Middle frontal gyrus (tissue), 1 donor: ENCODE results near the gene XXYLT1.

Experiments used
- DNase-seq: peaks from one replicate; pipeline ENCODE4 v3.0.0-alpha.2; 2015; ENCODE audit warnings: low spot score; ENCODE audit errors: extremely low spot score

Gene XXYLT1

DNA sequence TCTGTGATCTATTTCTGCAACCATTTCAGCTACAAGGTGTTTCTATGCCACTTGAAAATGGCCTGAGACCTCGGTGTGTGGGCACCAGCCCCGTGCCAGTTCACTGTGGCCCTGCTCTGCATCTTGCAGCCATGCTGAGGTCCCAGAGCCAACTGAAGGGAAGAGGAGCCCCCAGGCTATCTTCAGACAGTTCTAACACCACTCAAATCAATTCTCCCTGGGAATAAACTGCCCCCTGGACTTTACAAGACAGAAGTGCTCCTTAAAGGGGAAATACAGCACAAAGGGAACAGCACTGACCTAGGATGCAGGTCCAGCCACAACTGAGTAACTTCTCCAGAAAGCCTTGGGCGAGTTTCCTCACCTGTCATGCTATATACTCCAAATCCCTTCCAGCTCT is 3.9 kb downstream of the XXYLT1 start:
- no peak for DNase-seq

DNA sequence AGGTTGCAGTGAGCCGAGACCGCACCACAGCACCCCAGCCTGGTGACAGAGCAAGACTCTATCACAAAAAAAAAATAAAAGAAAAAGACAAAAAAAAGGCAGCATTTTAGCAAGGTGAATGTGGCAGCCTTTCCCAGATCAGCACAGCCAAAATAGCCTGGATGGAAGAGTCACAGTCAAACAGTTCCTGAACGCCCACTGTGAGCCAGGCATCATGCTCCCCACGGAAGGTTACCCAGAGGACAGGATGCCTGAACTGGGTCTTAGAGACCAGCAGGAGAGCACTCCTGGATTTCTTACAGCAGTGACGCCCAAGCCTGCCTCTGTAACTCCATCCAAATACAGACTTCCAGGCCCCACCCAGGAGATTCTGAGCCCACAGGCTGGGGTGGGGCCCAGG is 4.5 kb downstream of the XXYLT1 start:
- DNase-seq: no peak

DNA sequence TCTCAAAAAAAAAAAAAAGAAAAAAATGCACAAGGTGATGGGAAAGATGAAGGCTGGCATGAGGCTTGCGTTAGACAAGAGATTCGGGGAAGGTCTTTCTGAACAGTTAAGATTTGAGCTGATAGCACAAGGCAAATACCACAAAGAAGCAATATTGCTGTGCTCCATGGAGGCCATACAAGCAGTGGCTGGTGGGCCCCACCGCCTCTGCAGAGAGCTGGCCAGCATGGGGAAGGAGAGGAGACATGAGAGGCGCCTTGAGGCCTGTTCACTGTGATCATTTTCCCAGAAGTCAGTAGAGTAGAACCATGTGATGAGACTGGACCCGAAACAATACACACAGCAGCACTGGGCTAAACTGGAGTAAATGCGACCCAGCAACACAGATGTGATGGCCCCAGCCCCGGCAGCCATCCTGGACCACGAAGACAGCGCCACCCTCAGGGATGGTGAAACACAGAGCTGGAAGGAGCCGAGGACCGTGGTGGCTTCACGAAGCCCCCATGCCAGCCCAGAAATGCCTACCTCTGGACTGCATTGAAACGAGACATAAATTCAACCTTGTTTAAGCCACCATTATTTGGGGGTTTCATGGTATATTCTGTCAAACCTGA is 5.5 kb downstream of the XXYLT1 start:
- DNase-seq: no peak

DNA sequence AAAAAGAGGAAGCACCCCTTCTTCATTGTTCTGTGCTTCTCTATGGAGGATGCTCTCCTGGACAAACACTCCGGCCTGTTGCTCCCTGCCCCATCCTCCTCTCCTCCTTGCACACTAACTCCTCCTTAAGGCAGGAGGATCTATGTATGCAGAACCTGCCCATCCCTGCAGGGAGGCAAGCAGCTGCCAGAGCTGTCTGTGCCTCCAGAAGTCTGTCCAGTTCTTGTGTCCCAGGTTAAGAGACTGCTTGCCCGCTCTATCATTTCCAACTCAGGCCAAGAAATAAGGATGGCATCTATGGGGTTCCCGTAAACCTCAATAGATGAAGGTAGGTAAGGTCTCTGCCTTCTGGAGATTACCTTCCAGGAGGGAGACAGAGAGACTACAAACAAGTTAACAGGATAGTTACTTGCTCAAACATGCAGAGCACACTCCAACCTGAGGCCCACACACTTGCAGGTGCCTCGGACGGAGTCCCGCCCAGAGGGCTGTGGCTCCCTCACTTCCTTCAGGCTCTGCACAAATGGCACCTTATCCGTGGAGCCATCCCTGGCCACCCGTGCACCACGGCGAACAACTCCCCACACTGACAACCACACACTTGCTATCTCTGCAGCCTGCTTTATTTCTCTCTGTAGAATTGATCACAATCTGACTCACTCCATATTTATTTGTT is 6.9 kb downstream of the XXYLT1 start:
- no peak for DNase-seq

DNA sequence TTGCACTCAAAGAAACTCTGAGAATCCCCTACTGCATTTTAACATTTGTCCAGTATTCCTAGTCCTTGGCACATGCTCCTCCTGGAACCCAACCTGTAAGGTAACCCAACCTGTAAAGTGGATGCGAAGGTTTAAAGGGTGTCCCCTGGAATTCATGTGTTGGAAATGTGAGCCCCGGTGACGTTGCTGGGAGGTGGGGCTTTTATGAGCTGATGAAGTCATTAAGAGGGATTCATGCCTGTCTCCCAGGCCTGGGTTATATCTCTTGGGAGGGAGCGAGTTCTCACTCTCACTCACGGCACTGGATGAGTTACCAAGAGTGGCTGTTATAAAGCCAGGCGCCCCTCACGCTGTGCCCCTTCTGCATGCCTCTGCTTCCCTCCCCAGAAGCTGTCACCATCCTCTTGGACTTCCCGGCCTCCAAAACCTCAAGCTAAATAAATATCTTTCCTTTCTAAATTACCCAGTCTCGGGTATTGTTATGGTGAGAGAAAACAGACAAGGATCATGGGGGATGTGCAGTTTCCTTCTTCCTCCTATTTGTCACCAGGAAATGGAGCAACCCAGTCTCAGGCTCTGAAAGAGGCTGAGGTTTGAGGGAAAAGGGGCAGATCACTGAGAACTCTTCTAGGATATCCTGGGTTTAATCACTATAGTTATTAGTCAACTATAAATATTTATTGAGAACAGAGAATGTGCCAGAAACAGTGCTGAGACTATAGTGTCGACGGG is 7.6 kb downstream of the XXYLT1 start:
- DNase-seq: no peak

DNA sequence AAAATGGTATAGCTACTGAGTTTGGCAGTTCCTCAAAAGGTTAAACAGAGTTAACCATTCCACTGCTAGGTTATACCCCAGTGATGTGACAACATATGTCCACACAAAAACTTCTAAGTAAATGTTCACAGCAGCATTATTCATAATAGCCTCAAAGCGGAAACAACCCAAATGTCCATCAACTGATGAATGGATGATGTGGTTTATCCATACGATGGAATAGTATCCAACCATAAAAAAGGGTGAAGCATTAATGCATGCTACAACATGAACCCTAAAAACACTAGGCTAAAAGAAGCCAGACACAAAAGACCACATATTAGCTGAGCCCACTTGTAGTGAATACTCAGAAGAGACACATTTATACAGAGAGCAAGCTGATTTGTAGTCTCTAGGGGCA is 9.0 kb downstream of the XXYLT1 start:
- DNase-seq: no peak

DNA sequence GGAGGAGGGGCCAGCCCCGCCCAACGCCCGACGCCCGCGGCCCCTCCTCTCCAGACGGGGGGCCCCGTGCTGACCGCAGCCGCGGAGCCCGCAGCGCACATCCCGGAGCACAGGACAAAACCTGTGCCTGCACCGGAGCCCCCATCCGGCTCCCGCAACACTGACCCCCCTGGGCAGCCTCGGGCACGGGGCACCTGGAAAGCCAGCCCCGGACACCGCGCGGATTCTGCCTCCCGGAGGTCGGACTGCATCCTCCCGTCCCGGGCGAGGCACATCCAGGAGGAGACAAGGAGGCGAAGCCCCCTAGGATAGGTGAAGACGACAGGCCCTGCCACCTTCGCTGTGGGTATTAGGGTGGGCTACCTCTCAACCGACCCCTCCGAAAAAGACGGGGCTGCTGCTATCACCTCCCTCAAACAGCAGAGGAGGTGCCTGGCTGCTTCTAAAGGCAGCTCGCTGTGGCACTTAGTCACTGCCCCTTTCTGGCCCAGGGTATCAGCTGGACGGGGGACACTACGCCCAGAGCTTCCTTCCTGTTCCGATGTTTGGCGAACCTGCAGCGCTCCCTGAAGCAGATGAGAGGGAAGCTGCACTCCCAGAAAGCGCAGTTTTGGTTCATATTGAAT is 10.6 kb downstream of the XXYLT1 start:
- DNase-seq: no peak

DNA sequence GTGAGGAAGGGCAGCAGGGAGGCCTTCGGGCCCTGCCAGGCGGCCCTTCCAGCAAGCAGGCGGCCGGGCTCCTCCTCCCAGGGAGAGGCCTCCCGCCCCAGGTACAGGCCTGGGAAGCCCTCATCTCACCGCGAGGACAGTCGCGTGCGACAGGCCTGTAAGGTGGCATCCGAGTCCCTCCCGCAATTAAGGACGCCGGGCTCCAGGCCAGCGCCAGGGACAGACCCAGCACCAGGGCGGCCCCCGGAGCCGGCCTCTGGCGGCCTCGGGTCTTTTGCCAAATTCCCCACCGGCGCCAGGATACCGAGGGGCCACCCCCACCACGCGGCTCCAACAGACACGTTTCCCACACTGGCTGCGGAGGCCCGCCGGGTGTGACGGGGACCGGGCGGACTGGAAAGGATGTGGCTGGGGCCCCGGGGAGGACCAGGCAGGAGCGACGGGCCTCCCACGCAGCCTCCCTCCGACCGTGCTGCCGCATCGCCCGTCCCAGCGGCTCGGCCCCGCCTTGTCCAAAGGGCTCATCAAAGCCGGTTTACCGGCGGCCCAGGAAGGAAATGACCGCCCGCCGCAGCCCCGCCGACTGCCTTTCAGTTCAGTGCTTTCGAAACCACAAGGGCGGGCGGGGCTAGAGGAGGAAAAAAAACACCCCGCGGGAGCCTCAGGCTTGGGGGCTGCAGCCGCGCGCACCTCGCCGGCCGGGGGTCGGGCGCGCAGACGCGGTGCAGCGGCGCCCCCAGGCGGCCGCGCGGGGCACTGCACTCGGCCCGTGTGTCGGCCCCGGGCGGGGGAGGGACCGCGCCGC is 11.3 kb downstream of the XXYLT1 start:
- DNase-seq: peak; percentile 32

DNA sequence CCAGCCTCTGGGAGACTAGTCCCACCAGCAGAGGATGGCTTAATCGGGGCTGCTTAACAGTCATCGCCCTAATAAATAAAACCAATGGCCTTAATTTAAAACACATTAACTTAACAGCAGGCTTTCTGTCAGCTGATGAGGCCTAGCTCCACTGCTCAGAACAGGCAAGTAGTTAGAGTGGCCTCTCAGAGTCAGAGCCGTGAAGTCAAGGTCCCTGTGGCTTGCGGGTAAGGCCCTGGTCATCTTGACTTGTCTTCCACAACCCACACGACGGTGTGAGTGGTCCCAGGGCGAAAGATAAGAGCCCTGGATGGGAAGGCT is 11.8 kb downstream of the XXYLT1 start:
- no peak for DNase-seq

DNA sequence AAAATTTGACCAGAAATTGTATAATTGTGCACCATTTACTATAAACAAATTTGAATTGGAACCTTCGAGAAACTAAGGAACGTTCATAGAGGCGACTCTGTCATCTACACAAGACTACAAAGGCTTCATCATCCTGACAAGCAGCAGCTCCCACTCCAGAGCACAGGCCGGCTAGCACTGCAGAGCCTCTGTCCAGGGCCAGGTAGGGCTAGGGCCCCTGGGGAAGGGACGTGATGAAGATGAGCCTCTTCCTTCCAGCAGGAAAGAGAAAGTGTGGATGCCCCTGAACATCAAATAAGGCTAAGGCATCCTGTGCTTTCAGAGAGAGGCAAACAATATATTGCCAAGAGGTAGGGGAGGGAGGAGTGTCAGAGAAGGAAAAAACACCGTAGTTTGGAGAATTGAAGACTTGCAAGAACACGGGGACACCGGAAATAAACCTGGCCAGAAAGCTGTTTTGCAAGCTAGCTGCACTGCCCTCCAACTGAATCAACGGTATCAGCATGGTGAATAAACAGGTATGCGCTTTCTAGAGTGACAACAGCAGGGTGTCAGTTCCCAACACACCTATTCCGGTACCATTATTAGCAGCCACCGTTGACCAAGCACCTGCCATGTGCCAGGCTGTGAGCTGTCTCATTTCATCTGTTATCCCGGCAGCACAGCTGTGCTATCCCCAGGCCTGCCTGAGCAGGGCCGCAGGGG is 12.4 kb downstream of the XXYLT1 start:
- DNase-seq: no peak

DNA sequence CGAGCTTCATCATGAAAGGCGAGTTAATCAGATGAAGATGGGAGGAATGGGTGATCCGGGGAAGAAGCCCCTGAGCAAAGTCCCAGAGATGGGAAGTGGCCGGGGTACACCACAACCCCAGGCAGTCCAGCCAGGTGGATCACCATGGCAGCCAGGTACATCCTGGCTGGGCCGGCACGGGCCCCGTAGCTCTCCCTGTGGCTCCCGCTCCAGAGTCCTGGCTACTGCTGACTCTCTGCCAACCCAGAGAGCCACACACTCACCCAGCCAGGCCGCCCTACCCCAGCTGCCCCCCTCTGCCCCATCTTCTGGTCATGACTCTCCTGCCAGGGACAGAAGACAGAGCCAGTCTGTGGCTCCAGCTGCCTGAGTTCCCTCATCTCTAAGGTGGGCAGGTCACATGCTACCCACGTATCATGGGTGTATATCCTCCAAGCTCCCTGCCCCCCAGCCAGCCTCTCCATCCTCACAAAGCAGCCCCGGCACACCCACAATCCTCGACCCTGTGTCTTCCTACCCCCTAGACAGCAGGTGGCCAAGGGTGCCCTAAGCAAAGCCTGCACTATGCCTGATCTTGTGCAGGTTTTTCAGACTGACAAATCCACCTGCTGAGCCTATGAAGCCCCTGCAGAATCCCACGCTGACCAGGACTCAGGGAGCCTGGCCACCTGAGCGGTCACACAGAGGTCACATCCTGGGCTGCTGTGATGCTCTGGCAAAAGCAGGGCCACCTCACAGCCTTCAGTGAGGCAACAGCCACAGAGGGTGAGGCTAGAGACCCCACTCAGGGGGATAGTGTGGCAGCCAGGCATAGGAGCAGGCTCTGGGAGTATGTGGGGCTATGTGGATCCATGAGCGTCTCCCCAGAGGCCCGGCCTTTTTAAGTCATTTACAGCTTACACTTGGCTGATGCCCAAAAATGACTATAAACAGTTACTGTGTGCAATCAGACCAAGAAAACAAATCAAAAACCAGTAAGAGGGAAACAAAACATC is 13.2 kb downstream of the XXYLT1 start:
- no peak for DNase-seq

DNA sequence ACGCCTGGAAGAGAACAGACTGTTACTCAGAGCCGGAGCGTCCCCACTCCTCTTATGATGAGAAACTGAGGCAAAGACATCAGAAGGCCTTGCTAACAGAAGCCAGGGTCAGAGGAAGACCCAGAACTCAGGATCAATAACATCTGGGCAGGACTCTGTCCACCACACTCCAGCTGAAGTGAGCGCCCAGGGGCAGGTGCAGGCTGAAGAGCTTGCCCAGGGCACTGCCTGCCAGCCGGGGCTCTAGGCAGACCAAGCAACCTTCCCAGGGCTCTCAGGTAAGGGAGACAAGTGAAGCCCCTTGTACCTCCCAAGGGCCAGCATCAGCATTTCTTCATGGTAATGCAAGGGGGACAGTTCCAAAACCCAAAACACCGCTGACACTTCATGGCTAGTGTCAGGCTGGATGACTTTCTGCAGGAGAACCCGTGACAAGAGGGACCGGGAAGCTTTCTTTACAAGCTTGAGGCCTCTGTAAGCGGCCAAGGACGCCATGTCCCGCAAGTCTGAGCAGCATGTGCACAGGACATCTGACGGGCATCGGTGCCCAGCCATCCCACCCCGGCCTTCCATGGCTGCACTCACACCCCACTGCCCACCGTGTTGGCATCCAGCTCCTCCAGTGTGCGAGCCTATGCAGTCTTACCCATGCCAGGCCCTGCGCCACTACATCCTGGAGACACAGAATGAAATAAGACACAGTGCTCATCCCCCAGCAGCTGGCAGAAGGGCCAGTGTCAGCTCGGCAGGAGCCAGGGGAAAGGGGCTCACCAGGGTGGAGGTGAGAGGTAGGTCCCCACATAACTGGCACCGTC is 14.1 kb downstream of the XXYLT1 start:
- DNase-seq: no peak

DNA sequence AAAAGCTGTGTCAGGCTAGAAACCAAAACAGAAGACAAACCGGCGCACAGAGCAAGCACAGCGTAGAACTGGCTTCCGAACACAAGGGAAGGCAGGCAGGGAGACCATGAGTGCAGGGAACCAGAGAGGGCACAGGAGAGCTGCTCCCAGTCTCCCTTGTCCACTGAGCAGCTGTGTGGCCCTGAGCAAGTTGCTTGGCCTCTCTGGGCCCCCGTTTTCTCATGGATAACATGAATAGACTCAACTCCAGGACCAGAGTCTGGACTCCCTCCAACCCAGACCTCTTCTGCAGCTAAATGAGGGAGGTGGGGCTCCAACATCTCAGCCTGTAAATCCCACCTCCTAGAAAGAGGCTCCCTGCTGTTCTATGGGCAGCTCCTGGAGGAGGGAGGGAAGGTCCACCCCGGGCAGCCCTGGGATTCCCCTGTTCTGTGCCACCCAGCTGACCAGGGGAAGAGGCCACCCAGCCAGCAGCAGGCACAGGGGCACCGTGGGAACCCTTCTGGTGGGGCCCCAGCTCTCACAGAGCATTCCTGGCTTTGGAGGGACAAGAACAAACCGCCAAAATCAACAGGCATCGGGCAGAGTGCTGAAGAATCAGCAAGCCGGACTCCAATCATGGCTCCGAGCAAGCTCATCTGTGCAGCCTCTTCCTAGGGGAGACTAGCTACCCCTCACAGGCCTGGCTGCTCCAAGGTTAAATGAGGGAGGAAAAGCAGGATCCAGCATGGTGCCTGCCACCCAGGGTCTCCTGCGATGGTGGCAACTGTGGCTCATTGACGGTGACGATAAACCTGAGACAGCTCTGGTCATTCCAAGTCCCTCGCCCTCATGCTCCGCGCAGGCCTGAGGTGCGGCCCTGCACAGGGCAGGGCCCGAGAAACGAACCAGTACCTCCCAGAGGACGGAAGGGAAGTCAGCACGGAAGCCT is 15.1 kb downstream of the XXYLT1 start:
- no peak for DNase-seq

DNA sequence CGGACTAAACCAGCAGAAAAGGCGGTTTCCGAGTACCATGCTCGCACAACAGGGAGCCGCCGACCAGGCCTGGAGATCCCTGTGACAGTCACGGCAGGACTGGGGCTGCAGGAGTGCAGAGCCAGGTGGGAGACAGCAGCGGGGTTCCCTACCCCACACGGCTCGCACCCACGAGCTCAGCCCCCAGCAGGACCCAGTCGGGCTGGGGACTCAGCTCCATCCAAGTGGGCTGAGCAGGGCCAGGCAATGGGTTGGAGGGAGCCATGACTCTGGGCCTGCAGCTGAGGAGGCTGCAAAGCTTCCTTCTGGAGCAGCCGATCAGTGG is 15.8 kb downstream of the XXYLT1 start:
- no peak for DNase-seq

DNA sequence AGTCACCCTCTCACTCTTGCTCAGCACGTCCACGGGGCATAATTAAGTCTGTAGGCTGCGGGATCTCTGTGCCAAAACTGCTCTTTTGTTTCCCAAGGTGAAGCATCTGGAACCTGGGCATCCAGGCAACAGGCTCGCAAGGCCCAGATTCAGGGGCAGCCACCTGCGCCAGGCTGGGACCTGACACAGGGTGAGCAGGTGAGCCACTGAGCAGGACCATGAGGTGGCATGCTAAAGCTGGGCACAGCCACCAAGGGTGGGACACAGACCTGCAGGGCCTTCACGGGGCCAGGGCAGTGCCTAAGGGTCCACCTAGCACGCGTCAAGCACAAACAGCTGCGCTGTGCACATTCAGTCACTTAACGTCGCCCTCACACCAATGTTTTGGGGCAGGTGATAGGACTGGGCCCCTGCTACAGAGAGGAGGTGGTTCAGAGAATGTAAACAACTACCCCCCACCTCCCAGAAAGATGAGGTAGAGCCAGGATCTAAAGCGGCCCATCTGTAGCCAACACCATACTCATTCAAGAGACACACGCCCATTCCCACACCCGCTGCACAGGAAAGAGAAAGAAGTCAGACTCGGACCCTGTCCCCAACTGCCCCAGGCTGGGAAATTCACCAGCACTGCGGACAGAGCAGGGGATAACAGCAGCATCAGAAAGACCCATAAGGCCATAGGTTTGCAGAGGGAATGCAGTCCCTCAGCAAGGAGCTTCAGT is 16.3 kb downstream of the XXYLT1 start:
- DNase-seq: no peak

DNA sequence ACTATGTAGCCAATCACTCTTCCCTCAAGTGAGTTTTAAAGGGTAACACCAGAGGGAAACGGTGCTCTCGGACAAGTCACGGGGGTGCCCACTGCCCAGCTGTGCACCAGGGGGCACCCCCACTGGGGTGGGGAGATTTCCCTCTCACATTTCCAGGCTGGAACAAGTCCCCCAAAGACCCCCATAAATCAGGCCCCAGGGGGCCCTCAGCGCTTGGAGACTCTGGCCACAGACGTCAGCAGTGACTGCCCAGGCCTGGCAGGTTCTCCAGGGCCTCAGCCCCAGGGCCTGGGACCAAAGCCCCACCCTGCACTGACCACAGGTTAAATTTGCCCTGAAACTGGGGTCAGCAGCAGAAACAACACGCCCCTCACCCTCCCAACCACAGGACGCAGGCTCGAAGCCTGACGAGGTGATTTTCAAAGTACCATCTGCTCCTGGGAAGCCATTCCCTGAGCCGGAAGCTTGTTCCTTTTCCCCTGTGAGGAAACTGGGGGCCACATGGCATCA is 17.0 kb downstream of the XXYLT1 start:
- DNase-seq: no peak
